Trophoblast cell (in vitro differentiated cells and primary cell): ENCODE results near the gene S100A7A.
"Not testable (repeated sequence)": the region's sequence is repeated elsewhere in the genome, so short reads cannot be mapped to it uniquely, and the experiment has no call there.

ENCODE experiments used
- DNase-seq, 2 donors: peaks; one replicate each; pipeline ENCODE4 v3.0.0-alpha.2; 2016
- H2AFZ ChIP-seq: 2 replicates; pipeline ENCODE4 v1.6.1; 2013; ENCODE audit warnings: low read length, moderate library complexity, mild to moderate bottlenecking; ENCODE audit not compliant: insufficient read depth, poor library complexity
- H2AK5ac ChIP-seq: 2 replicates; pipeline ENCODE4 v1.6.1; 2013; ENCODE audit warnings: mild to moderate bottlenecking, low read length
- H2BK120ac ChIP-seq: 2 replicates; pipeline ENCODE4 v1.6.1; 2013; ENCODE audit warnings: low read length, mild to moderate bottlenecking, moderate library complexity; ENCODE audit not compliant: insufficient read depth, poor library complexity
- H2BK12ac ChIP-seq: 2 replicates; pipeline ENCODE4 v1.6.1; 2013; ENCODE audit warnings: mild to moderate bottlenecking, low read length, moderate library complexity
- H2BK5ac ChIP-seq: 2 replicates; pipeline ENCODE4 v1.6.1; 2013; ENCODE audit warnings: low read length, low read depth, moderate library complexity, mild to moderate bottlenecking; ENCODE audit not compliant: poor library complexity
- H3K14ac ChIP-seq: 2 replicates; pipeline ENCODE4 v1.6.1; 2013; ENCODE audit warnings: mild to moderate bottlenecking, low read length
- H3K18ac ChIP-seq: 2 replicates; pipeline ENCODE4 v1.6.1; 2013; ENCODE audit warnings: mild to moderate bottlenecking, low read length
- H3K23ac ChIP-seq: 2 replicates; pipeline ENCODE4 v1.6.1; 2013; ENCODE audit warnings: low read length
- H3K27ac ChIP-seq: 2 replicates; pipeline ENCODE4 v1.5.1; 2013; ENCODE audit warnings: low read depth, mild to moderate bottlenecking, inconsistent platforms, low read length, moderate library complexity
- H3K27me3 ChIP-seq: 2 replicates; pipeline ENCODE4 v1.6.1; 2013; ENCODE audit warnings: inconsistent platforms, mild to moderate bottlenecking, low read length, moderate library complexity; ENCODE audit not compliant: insufficient read depth
- H3K36me3 ChIP-seq, 2 experiments: 1 replicate in 1 of 2; 2 replicates in 1 of 2; pipeline ENCODE4 v1.6.1; 2013; ENCODE audit warnings: low read length in 2 of 2, mild to moderate bottlenecking in 2 of 2, moderate library complexity in 1 of 2; ENCODE audit not compliant: insufficient read depth in 2 of 2, control insufficient read depth in 1 of 2
- H3K4ac ChIP-seq: 2 replicates; pipeline ENCODE4 v1.6.1; 2013; ENCODE audit warnings: low read depth, mild to moderate bottlenecking, low read length, moderate library complexity
- H3K4me1 ChIP-seq, 2 experiments: 1 replicate in 1 of 2; 2 replicates in 1 of 2; pipeline ENCODE4 v1.6.1; 2013; ENCODE audit warnings: low read length in 2 of 2, mild to moderate bottlenecking in 2 of 2, moderate library complexity in 1 of 2; ENCODE audit not compliant: insufficient read depth in 2 of 2, control insufficient read depth in 1 of 2
- H3K4me2 ChIP-seq: 2 replicates; pipeline ENCODE4 v1.6.1; 2013; ENCODE audit warnings: inconsistent platforms, mild to moderate bottlenecking, low read length, moderate library complexity
- H3K4me3 ChIP-seq: 2 replicates; pipeline ENCODE4 v1.5.1; 2013; ENCODE audit warnings: mild to moderate bottlenecking, low read depth, low read length, inconsistent platforms
- H3K79me1 ChIP-seq: one replicate; pipeline ENCODE4 v1.6.1; 2013; ENCODE audit warnings: low read length
- H3K79me2 ChIP-seq: 2 replicates; pipeline ENCODE4 v1.6.1; 2013; ENCODE audit warnings: low read length, mild to moderate bottlenecking; ENCODE audit not compliant: control insufficient read depth, insufficient read depth, poor library complexity
- H3K9ac ChIP-seq: 2 replicates; pipeline ENCODE4 v1.6.1; 2013; ENCODE audit warnings: mild to moderate bottlenecking, low read length
- H3K9me3 ChIP-seq: 2 replicates; pipeline ENCODE4 v1.6.1; 2013; ENCODE audit warnings: low read depth, mild to moderate bottlenecking, control low read depth, inconsistent platforms, low read length; ENCODE audit not compliant: insufficient read depth
- H4K12ac ChIP-seq: 2 replicates; pipeline ENCODE4 v1.6.1; 2013; ENCODE audit warnings: low read depth, mild to moderate bottlenecking, low read length, moderate library complexity
- H4K8ac ChIP-seq: 2 replicates; pipeline ENCODE4 v1.6.1; 2013; ENCODE audit warnings: low read depth, mild to moderate bottlenecking, low read length, moderate library complexity
- H4K91ac ChIP-seq: one replicate; pipeline ENCODE4 v1.6.1; 2013; ENCODE audit warnings: low read depth, mild to moderate bottlenecking, low read length, moderate library complexity
- WGBS: extraction: QIAGEN DNeasy Blood & Tissue Kit; methylation state at CpG from one replicate; pipeline ENCODE4 v1.1.7; 2013; ENCODE audit warnings: missing lambda C conversion rate; ENCODE audit not compliant: insufficient read length, insufficient coverage; ENCODE audit errors: extremely low coverage; 5-methylcytosine and 5-hydroxymethylcytosine counted together

S100A7A gene

GRCh38 chr1:153443486-153443885 is 27.2 kb downstream of the S100A7A start:
- no peak overlapping the region for H2AK5ac ChIP-seq
- H2AFZ ChIP-seq, result no peak overlapping the region
- no peak overlapping the region for H3K14ac ChIP-seq
- peaks cover 4% of the 10 kb centered on the region for H3K9me3 ChIP-seq
- H3K79me2 ChIP-seq, result no peaks in the 10 kb centered on the region
- no peak overlapping the region for H3K23ac ChIP-seq
- no peak for DNase-seq
- no peak overlapping the region for H3K27ac ChIP-seq
- H2BK12ac ChIP-seq, result no peak overlapping the region
- no peaks in the 10 kb centered on the region for H3K36me3 ChIP-seq
- H3K4me1 ChIP-seq, result no peaks in the 10 kb centered on the region
- no peak overlapping the region for H3K4me2 ChIP-seq
- H4K12ac ChIP-seq, result no peak overlapping the region
- no peak overlapping the region for H3K9ac ChIP-seq
- H3K4me3 ChIP-seq, result no peak overlapping the region
- no CpG with 5 or more reads among the region's 4 CpGs for WGBS
- H3K18ac ChIP-seq, result no peak overlapping the region
- no peak overlapping the region for H3K4ac ChIP-seq
- no peak overlapping the region for H4K8ac ChIP-seq
- no peak overlapping the region for H2BK5ac ChIP-seq
- H2BK120ac ChIP-seq, result no peak overlapping the region
- no peaks in the 10 kb centered on the region for H3K27me3 ChIP-seq
- no peak overlapping the region for H4K91ac ChIP-seq
- no peaks in the 10 kb centered on the region for H3K79me1 ChIP-seq

GRCh38 chr1:153444078-153444477 is 27.8 kb downstream of the S100A7A start:
- no peak overlapping the region for H2BK120ac ChIP-seq
- no CpG with 5 or more reads among the region's 5 CpGs for WGBS
- H3K27ac ChIP-seq, result no peak overlapping the region
- no peak overlapping the region for H3K4me2 ChIP-seq
- no peaks in the 10 kb centered on the region for H3K27me3 ChIP-seq
- no peak overlapping the region for H3K9ac ChIP-seq
- H3K4me3 ChIP-seq, result no peak overlapping the region
- H4K8ac ChIP-seq, result no peak overlapping the region
- H3K4me1 ChIP-seq, result no peaks in the 10 kb centered on the region
- no peak overlapping the region for H3K14ac ChIP-seq
- DNase-seq, result no peak
- no peak overlapping the region for H4K91ac ChIP-seq
- H3K23ac ChIP-seq, result no peak overlapping the region
- no peaks in the 10 kb centered on the region for H3K79me1 ChIP-seq
- no peaks in the 10 kb centered on the region for H3K79me2 ChIP-seq
- H2BK5ac ChIP-seq, result no peak overlapping the region
- H4K12ac ChIP-seq, result no peak overlapping the region
- no peaks in the 10 kb centered on the region for H3K36me3 ChIP-seq
- H2BK12ac ChIP-seq, result no peak overlapping the region
- peaks cover 4% of the 10 kb centered on the region for H3K9me3 ChIP-seq
- no peak overlapping the region for H2AK5ac ChIP-seq
- H3K4ac ChIP-seq, result no peak overlapping the region
- H2AFZ ChIP-seq, result no peak overlapping the region
- H3K18ac ChIP-seq, result no peak overlapping the region

GRCh38 chr1:153447498-153448170 is 31.3 kb downstream of the S100A7A start:
- no peak overlapping the region for H3K27ac ChIP-seq
- H3K9me3 ChIP-seq, result peaks cover 4% of the 10 kb centered on the region
- no peak overlapping the region for H4K91ac ChIP-seq
- H3K27me3 ChIP-seq, result no peaks in the 10 kb centered on the region
- H3K79me1 ChIP-seq, result no peaks in the 10 kb centered on the region
- no peaks in the 10 kb centered on the region for H3K36me3 ChIP-seq
- no peak overlapping the region for H4K8ac ChIP-seq
- H3K79me2 ChIP-seq, result no peaks in the 10 kb centered on the region
- no peak overlapping the region for H3K18ac ChIP-seq
- no peak for DNase-seq
- H2BK12ac ChIP-seq, result no peak overlapping the region
- no peak overlapping the region for H3K4ac ChIP-seq
- no peak overlapping the region for H3K23ac ChIP-seq
- H3K4me2 ChIP-seq, result no peak overlapping the region
- no peaks in the 10 kb centered on the region for H3K4me1 ChIP-seq
- H2AK5ac ChIP-seq, result no peak overlapping the region
- WGBS, result no CpG with 5 or more reads among the region's 1 CpG
- H3K4me3 ChIP-seq, result no peak overlapping the region
- no peak overlapping the region for H4K12ac ChIP-seq
- H3K14ac ChIP-seq, result no peak overlapping the region
- H2BK120ac ChIP-seq, result no peak overlapping the region
- H3K9ac ChIP-seq, result no peak overlapping the region
- no peak overlapping the region for H2BK5ac ChIP-seq
- H2AFZ ChIP-seq, result no peak overlapping the region

- WGBS, result no CpG with 5 or more reads among the region's 4 CpGs
Observed at GRCh38 chr1:153448851-153449250, 32.5 kb downstream of the S100A7A start.

More at GRCh38 chr1:153448851-153449250, 32.5 kb downstream of the S100A7A start:
- not testable (repeated sequence) for H3K9ac ChIP-seq, H3K4me3 ChIP-seq, H3K27ac ChIP-seq, H3K36me3 ChIP-seq, H3K9me3 ChIP-seq, H3K4me2 ChIP-seq, H2BK120ac ChIP-seq, H3K4ac ChIP-seq, H3K14ac ChIP-seq, H3K79me2 ChIP-seq, DNase-seq, H3K4me1 ChIP-seq, H3K27me3 ChIP-seq, H2BK12ac ChIP-seq, H2BK5ac ChIP-seq, H3K23ac ChIP-seq, H3K18ac ChIP-seq, H2AFZ ChIP-seq, H4K91ac ChIP-seq, H4K8ac ChIP-seq, H4K12ac ChIP-seq, H2AK5ac ChIP-seq, H3K79me1 ChIP-seq
